CD4-positive, alpha-beta T cell treated with Interleukin-4 for 1 hour (primary cell): ENCODE data around the gene MDK.
A peak's percentile ranks its signal among the peaks of the same experiment; 100 is the strongest.

Experiments
- DNase-seq, 2 donors: peaks; one replicate each; pipeline ENCODE4 v3.0.0-alpha.2; 2020 to 2022

Gene MDK

GRCh38 chr11:46383974-46384701, 2.7 kb downstream of the MDK start:
- DNase-seq: no peak

- DNase-seq: no peak
Measured at GRCh38 chr11:46385169-46386004, 3.9 kb downstream of the MDK start.

- DNase-seq: no peak
Measured at GRCh38 chr11:46386005-46386578, 4.6 kb downstream of the MDK start.

GRCh38 chr11:46386674-46387073, 5.2 kb downstream of the MDK start:
- no peak for DNase-seq

DNA sequence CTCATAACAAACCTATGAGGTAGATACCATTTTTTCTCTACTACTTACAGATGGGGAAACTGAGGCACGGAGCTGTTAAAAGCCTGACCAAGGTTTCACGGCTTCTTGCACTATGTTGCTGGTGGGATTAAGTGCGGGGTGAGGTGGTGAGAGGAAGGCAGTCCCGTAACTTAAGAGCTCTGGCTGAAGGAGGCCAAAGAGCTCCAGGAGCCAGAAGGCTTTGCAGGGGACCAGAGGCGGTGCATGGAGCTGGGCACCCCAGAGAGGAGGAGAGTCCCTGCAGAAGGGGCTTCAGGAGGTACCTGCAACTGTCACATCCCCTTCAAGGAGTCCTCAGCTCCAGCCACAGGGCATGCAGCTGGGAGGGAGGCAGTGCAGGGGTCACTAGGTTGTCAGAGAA, 6.0 kb downstream of the MDK start:
- DNase-seq: no peak

DNA sequence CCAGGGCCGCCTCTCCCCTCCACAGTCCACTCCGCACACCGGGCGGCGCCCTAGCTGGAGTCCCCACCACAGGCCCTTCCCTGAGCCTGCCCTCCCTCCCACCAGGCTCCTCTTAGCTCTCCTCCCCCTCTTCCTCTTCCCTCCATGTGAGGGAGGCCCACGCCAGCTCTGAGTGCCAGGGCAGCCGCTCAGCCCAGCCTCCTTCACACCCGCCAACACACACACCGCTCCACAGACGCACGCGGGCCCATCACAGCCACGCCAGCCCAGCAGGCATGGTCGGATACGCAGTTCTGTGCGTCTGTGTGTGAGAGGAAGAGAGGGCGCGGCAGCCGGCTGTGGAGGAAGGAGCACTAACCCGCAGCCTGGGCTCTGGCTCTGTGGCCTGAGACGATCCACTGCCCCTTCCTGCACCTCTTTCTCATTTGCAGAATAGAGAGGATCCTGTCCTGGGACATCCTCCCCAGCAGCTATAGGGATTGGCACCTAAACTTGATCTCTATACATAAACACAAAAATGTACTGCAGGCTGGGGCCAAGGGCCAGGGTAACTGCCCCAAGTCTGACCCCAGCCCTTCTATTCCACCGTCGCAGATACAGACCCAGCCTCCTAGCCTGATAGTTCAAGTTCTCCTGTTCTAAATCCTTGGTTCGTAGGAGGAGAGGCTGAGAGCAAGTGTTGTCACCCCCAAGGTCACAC, 6.6 kb downstream of the MDK start:
- no peak for DNase-seq

- DNase-seq: no peak
Measured at GRCh38 chr11:46388619-46389449, 7.4 kb downstream of the MDK start.

- DNase-seq: peak in 1 of 2 donors; percentile 32
Measured at GRCh38 chr11:46389450-46390330, 8.2 kb downstream of the MDK start.

DNA sequence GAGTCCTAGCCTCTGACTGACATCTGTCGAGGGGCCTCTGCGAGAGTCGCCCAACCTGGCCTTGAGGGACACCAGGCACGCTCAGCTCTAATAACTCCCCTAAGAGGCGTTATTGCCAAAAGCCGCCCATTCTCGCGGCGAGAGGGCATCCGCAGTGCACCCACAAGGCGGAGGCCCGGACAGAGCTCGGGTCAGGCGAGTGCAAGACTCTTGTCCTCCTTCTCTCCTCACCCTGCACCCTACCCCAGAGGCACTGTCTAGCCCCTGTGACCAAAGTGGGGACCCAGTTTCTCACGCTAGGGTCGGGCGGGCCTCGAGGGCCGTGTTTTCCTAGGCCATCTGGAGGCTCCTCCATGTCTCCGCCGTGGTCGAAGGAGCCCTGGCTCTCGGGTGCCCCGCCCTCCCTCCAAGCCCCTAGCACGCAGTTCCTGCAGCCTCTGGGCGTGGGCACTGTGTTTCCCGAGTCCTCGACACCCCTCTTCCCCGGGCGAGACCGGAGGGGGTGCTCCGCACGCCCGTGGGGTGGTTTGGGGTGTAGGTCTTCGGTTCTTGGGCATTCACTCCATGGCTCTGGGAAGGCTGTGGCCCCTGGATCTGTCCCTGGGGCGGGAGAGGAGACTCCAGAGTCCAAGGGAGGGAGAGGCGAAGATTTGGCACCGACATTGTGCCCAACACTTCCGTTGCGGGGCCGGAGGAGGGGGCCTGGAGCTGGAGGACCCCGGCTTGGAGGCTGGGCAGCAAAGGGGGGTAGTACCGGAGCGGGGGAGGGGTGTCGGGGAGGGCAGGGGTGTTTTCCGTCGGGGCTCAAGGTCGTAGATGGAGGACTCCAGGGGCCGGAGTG, 9.1 kb downstream of the MDK start:
- DNase-seq: no peak

GRCh38 chr11:46391186-46391577, 9.7 kb downstream of the MDK start:
- DNase-seq: no peak

GRCh38 chr11:46391578-46392420, 10.3 kb downstream of the MDK start, which contains the start of gene CHRM4:
TSS of gene CHRM4 (minus strand) at chr11:46391776. CDS start at chr11:46386557, 5,219 bp downstream.
- DNase-seq: no peak

GRCh38 chr11:46392421-46393230, 11.2 kb downstream of the MDK start:
- peak; percentile 73 to 79 for DNase-seq

DNA sequence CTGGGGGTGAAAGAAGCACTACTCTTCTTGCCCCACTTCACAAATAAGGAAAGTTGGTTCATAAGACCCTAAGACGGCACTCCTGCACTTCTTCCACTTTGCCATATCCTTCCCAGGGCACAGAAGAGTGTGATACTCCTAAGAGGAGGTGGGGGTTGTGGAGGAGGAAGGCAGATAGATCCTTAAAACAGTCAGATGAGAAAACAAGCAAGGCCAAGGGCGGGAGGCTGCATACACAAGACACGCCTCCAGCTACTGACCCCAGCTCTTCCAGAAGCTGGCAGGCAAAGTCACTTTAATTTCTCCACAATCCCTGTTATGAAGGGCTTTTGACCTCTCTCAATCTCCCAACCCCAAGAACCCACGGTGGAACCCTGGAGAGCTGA, 11.8 kb downstream of the MDK start:
- DNase-seq: no peak

GRCh38 chr11:46393759-46394158, 12.3 kb downstream of the MDK start:
- DNase-seq: no peak

GRCh38 chr11:46397526-46397925, 16.1 kb downstream of the MDK start:
- no peak for DNase-seq

GRCh38 chr11:46402957-46403902, 21.8 kb downstream of the MDK start:
- no peak for DNase-seq

GRCh38 chr11:46404476-46405017, 23.1 kb downstream of the MDK start:
- no peak for DNase-seq
